Measurements from ENCODE around the gene DCTN5.

DCTN5 gene

GRCh38 chr16:23666571-23667354 is 25.5 kb downstream of the DCTN5 start:
- DNase-seq, result no peak

GRCh38 chr16:23667355-23667659 is 26.0 kb downstream of the DCTN5 start:
- DNase-seq, result no peak

- DNase-seq, result no peak
Observed at GRCh38 chr16:23668225-23668624, 27.0 kb downstream of the DCTN5 start.

GRCh38 chr16:23668873-23669272 is 27.6 kb downstream of the DCTN5 start:
- DNase-seq, result no peak

- DNase-seq, result no peak
Observed at GRCh38 chr16:23670137-23670776, 29.0 kb downstream of the DCTN5 start.

GRCh38 chr16:23673971-23674614 is 32.8 kb downstream of the DCTN5 start:
- DNase-seq, result no peak

GRCh38 chr16:23676924-23677480 is 35.7 kb downstream of the DCTN5 start:
- no peak for DNase-seq

GRCh38 chr16:23678430-23679273 is 37.4 kb downstream of the DCTN5 start, which contains the start of gene PLK1:
Gene PLK1, plus strand, starts transcription at chr16:23678889. Its CDS starts 44 bp downstream, at chr16:23678933.
- peak in 1 of 2 experiments; percentile 1 for DNase-seq

GRCh38 chr16:23679274-23679985 is 38.2 kb downstream of the DCTN5 start:
- DNase-seq, result no peak

GRCh38 chr16:23679986-23680336 is 38.7 kb downstream of the DCTN5 start:
- DNase-seq, result no peak

- DNase-seq, result no peak
Observed at GRCh38 chr16:23682181-23682580, 40.9 kb downstream of the DCTN5 start.

GRCh38 chr16:23683487-23683886 is 42.2 kb downstream of the DCTN5 start:
- no peak for DNase-seq

- no peak for DNase-seq
Observed at GRCh38 chr16:23687034-23687808, 46.0 kb downstream of the DCTN5 start.

GRCh38 chr16:23689442-23690187 is 48.3 kb downstream of the DCTN5 start:
- no peak for DNase-seq

- DNase-seq, result no peak
Observed at GRCh38 chr16:23690771-23691482, 49.7 kb downstream of the DCTN5 start.

- DNase-seq, result no peak
Observed at GRCh38 chr16:23691483-23692189, 50.4 kb downstream of the DCTN5 start.

GRCh38 chr16:23692190-23692837 is 51.0 kb downstream of the DCTN5 start:
- no peak for DNase-seq

GRCh38 chr16:23694265-23694643 is 53.0 kb downstream of the DCTN5 start:
- no peak for DNase-seq
